Dermis blood vessel endothelial cell (primary cell): ENCODE data around the gene ADIPOR2. TPM values are rescaled to one million over a fixed set of nuclear protein-coding genes. Genes with fewer than 3 reads are reported as not detected.

Experiments used
- DNase-seq: peaks from one replicate; pipeline ENCODE4 v3.0.0; 2010
- total RNA-seq: library from RNA; depleted of rRNA; stranded (reverse); fragments of >200 nt; gene quantifications from 2 replicates; pipeline ENCODE4 v1.2.3, GENCODE V29; 2014

Gene ADIPOR2
- total RNA-seq, 1 donor from 2014 or later, result 68.6 TPM

- peak; percentile 59 for DNase-seq
These were observed 109.8 kb downstream of the ADIPOR2 start for GRCh38 chr12:1800401-1801302.

- DNase-seq, result no peak
These were observed 110.6 kb downstream of the ADIPOR2 start for GRCh38 chr12:1801303-1801975.

- DNase-seq, result no peak
These were observed 112.9 kb downstream of the ADIPOR2 start for GRCh38 chr12:1803736-1804135.

GRCh38 chr12:1804545-1805332, 113.9 kb downstream of the ADIPOR2 start:
- DNase-seq, result peak; percentile 92

- no peak for DNase-seq
These were observed 114.7 kb downstream of the ADIPOR2 start for GRCh38 chr12:1805441-1806081.

- DNase-seq, result no peak
These were observed 115.6 kb downstream of the ADIPOR2 start for GRCh38 chr12:1806301-1807086.

- DNase-seq, result no peak
These were observed 116.4 kb downstream of the ADIPOR2 start for GRCh38 chr12:1807087-1807860.

GRCh38 chr12:1808036-1808797, 117.3 kb downstream of the ADIPOR2 start:
- no peak for DNase-seq

GRCh38 chr12:1808798-1809480, 118.1 kb downstream of the ADIPOR2 start:
- no peak for DNase-seq

- no peak for DNase-seq
These were observed 118.8 kb downstream of the ADIPOR2 start for GRCh38 chr12:1809591-1810190.

- peak; percentile 43 for DNase-seq
These were observed 119.5 kb downstream of the ADIPOR2 start for GRCh38 chr12:1810201-1810930.

- no peak for DNase-seq
These were observed 120.0 kb downstream of the ADIPOR2 start for GRCh38 chr12:1810931-1811280.

- DNase-seq, result peak; percentile 50
These were observed 120.5 kb downstream of the ADIPOR2 start for GRCh38 chr12:1811281-1811947.

- no peak for DNase-seq
These were observed 121.0 kb downstream of the ADIPOR2 start for GRCh38 chr12:1811948-1812291.

- DNase-seq, result peak; percentile 58
These were observed 121.9 kb downstream of the ADIPOR2 start for GRCh38 chr12:1812650-1813302.

GRCh38 chr12:1814266-1814665, 123.4 kb downstream of the ADIPOR2 start:
- DNase-seq, result no peak

- DNase-seq, result no peak
These were observed 124.2 kb downstream of the ADIPOR2 start for GRCh38 chr12:1815108-1815507.
